ENCODE data around the gene NFIB.
A peak's percentile ranks its signal among the peaks of the same experiment; 100 is the strongest.

The NFIB gene

DNA sequence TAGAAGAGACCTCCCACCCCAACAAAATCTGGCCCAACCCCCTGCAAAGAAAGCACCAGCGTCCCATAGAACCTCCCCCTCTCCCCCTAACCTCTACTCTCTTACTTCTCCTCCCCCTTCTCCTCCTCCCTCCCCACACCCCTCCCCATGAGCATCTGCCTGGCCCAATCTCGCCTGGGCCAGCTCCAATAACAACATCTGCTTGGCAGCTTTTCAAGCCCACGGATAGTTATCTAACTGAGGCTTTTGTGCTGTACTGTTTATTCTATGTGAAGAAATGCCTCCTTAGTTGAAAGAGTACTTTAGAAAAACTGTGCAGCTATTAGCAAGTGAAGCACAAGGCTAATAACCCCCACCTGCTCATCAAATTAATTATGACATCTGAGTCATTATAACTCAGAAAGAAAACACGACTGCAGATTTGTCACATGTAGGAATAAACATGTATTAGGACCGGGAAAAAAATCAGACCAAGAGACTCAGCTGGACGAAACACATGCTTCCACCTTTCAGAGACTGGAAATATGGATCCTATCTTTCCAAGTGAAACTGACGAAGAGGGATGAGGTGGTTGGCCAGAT lies 42.8 kb downstream of the NFIB start:
- peak; percentile 95 for DNase-seq

DNA sequence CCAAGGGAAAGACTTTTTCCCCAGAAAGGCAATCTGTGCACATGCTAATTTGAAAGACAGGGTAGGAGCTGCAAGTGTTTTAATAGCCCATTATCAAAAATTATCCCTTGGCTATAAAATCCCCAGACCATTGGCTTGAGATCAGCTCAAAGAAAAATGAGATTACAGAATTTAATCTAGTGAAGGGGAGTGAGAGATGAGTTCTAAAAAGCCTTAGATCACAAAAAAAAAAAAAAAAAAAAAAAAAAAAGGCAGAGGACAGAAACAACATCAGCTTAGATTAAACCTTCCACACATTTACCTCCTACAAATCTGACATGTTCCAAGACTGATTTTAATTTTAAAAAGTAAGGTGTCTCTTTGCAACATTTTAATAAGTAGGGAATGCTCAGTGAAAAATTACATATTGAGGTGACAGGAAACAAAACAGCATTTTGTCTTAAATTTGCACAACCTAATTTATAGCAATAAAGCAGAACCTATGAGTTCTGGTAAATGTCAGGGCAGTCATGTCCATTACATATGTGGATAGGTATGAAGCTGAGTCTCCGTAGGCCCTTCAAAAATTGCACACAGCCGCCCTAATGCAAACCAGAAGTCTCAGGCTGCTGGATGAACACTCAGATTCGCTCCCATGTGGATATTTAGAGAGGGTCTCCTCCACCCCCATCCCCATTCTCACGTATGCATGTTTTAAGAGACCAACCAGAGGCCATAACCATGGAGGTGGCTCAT lies 43.4 kb downstream of the NFIB start:
- DNase-seq = peak; percentile 37

DNA sequence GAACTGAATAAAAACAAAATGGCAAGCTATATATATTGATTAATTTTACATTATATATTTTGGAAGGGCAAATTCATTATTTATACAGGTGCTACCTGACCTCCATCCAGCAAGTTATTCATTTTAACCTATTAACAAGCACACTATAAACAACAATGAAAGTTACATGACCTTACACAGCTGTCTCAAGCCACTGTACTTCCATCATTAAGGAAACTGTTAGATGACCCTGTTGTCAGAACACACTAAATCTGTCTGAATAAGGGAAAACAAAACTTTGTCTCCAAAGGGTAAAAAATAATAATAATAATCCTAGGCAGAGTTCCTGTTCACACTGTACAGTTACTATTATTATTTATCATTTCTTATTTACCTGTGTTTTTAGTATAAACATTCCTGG lies 44.0 kb downstream of the NFIB start:
- no peak for DNase-seq

- no peak for DNase-seq
These were observed 50.0 kb downstream of the NFIB start for GRCh38 chr9:14263707-14264483.

DNA sequence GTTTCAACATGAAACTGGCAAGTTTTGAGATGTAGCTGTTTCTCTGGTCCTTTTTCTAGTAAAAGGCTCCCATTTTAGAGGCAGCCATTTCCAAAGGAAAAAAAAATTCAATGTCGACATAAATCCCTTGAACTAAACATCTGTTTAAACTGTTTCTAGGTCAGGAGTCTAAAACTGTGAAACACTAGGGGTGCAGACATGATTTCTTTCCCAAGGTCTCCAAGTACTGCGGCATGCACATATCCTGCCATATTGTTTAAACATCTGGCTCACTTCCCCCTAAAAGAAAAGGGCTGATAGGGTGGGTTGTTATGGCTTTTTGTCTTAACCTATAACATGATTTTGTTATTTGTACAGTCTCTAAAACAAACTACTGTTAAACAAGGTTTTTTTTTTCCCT lies 51.1 kb downstream of the NFIB start:
- DNase-seq = no peak

DNA sequence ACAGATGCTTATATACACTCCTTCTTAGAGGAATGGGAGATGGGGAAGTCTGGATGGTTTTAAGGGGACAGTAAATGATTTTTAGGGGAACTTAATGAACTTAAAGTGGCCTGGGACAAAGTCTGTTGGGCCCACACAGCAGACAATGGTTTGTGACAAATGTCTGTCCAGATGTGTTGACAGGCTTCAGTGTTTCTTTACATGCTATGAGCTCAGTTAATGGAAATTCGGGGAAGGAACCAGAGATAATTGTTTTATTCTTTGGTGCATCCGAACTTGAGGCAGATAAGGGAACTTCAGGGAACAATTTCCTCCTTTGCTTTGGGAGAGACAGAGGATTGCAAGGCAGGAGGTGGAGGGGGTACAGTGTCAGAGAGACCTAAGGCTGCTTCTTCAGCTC lies 52.3 kb downstream of the NFIB start:
- DNase-seq = no peak

DNA sequence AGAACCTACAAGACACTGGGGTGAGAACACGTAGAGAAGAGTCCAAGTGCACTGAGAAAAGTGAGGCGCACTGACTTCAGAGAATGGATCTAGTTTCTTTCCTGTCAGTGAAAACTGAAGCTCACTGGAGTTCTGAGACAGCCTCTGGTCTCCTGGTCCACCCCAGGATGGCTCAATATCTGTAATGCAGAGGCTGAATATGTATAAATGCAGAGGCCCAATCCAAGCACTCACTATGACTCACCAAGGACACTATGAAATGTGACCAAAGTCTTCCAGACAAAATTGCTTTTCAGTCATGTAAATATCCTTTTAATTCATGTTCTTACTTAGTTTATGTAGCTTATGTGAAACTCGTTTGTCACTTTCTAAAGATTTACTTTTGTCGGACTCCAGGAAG lies 53.8 kb downstream of the NFIB start:
- no peak for DNase-seq

- DNase-seq = no peak
These were observed 55.2 kb downstream of the NFIB start for GRCh38 chr9:14258660-14259239.

GRCh38 chr9:14258156-14258555 lies 55.8 kb downstream of the NFIB start:
- no peak for DNase-seq

DNA sequence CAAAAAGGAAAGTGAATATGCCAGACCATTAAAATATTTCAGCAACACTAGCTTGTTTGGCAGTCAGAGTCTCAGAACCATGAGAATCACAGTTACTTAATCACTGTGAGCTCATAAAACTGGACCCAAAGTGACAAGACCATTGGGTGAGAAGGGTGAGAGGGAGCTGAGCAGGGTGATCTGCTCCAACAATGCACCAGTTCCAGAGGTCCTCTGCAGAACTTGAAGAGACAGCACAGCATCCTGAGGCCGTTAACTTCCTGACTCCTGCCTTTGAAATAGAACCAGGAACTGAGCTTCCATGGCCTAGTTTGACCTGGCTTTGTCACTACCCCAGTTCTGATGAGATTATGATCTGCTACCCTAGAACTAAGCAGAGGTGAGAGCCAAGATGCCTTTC lies 57.4 kb downstream of the NFIB start:
- DNase-seq = peak; percentile 22

DNA sequence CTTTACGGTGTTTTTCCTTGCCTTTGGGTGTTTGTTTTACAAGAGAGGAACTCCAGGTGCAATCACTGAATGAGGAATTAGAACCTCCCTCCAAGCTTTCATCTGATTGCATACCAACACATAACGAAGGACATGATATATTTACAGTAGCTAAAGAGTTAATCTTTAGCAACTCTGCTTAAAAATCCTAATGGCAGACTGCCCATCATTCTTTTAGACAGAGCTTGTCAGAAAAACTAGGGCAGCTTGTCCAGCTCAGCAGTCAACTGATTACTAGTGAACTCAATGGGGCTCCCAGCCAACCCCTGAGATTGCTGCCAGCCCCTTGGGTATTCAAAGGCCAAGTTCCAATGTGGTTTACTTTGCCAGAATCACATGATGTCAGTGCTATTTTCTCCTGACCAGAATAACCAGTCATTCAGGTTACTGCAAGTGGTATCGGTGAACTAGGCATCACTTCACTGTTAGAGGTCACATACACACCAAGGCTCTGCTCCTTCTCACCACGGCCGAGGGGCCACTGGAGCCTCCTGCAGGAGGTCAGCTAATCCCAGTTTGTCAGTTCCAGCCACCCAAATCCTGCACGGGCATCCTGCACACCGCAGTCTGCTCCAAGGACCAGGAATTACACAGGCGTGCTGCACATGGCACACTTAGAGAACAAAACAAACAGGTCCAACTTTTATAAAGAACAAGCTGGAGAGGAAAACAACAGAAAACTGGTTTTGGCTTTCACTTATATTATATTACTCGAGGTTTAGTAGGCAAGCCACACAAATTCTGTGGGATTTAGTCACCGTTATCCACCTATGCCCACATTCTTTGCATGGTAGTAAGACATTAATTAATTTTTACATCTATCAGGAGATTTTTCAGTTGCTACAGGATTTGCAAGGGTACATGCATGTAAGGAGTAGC lies 62.5 kb downstream of the NFIB start:
- no peak for DNase-seq

- no peak for DNase-seq
These were observed 63.2 kb downstream of the NFIB start for GRCh38 chr9:14250794-14251153.

DNA sequence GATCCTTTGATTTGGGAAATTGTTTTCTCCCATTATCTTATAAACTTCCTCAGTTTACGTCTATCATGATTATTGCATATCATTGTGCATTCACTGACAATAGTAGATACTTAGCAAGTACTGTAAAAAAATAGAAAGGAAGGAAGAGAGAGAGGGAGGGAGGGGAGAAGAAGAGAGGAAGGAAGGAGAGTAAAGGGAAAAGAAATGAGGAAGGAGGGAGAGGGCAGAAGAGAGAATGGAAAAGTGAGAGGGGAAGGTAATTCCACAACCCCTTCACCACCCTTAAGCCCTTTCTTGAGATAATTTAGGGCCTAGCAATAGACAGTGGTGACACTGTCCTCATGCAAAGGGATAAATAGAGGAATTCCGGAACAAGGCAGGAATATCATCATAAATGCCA lies 64.4 kb downstream of the NFIB start:
- DNase-seq = no peak

DNA sequence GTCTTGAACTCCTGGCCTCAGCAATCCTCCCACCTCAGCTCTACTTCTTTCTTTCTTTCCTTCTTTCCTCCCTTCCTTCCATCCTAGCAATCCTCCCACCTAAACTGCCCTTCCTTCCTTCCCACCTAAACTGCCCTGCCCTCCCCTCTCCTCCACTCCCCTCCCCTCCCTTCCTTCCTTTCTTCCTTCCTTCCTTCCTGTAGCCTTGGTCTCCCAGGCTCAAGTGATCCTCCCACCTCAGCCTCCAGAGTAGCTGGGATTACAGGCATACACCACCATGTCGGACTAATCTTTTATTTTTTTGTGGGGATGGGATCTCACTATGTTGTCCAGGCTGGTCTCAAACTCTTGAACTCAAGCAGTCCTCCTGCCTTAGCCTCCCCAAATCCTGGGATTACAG lies 65.8 kb downstream of the NFIB start:
- DNase-seq = no peak

DNA sequence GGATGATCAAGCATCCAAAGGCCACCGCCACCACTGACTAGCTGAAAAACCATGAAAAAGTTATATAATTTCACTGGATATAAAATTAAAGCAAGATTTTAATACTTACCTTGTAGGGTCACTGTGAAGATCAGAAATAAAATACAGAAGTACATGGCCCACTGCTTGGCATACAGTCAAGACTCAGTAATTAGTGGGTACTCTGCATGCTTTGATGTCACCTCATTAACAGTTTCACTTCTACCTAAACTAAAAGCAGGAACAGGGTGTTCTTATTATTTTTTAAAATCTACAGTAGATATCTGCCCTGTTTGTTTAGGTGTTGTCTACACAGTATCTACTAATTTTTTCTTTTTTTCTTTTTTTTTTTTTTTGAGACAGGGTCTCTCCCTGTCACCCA lies 66.4 kb downstream of the NFIB start:
- DNase-seq = no peak

DNA sequence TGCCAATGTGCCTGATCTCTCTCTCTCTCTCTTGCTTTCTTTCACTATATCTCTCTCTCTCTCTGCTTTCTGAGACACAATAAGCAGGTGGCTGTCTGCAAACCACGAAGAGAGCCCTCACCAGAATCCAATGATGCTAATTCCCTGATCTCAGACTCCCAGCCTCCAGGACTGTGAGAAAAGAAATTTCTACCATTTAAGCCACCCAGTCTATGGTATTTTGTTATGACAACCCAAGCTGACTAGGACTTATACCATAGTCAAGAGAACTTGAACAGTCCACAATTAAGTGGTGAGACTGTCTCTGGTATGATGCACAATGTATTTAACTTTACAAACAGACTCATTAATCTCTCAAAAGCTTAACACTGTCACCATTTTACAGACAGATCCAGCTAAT lies 67.0 kb downstream of the NFIB start:
- DNase-seq = peak; percentile 21

DNA sequence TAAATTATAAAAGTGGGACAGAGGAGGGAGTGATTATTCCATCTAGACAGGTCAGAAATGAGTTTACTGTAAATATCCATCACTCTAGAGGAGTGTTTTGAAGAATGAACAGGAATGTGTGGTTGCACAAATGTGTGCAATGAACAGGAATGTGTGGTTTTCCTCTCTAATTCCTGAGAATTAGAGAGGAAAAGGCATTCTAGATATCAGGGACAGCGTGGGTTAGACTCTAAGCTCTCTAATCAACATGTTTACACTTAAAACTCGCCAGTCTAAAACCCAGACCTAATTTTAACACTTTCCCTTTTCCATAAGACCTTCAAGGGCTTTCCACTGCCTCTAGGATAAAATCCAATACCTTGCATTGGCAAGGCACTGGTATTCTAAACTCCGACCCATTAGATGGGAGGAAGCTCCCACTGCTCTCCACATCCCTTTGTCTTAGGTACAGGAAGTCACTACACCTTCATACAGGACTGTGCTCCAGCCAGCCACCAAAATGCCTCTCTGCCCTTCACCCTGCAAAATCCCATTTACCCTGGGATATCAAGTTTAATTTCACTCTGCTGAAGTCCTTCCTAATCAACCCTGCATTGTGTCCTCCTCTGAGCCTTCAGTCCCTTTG lies 67.9 kb downstream of the NFIB start:
- DNase-seq = no peak

DNA sequence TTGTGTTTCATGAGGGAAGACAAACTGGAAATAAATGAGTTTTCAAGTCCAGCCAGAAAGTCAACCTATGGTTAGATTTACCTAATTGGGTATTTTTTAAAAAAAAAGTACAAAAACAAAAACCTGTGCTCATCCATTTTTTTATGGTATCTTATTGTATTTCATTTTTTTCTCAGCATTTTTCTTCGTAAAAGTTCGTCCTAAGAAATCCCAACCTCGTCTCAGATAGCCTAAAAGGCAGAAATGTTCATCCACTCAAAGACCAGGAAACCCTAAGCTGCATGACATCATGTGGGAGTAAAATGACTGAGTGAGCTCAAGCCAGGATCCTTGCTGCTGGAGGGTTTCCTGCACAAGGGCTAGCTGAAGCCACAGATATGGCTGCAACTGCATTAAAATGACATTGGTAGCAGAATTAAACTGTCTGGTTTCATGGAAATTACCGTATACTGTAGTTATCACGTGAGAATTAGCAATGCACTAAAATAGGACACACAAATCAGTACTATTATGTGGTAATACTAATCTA lies 70.4 kb downstream of the NFIB start:
- peak; percentile 32 for DNase-seq

DNA sequence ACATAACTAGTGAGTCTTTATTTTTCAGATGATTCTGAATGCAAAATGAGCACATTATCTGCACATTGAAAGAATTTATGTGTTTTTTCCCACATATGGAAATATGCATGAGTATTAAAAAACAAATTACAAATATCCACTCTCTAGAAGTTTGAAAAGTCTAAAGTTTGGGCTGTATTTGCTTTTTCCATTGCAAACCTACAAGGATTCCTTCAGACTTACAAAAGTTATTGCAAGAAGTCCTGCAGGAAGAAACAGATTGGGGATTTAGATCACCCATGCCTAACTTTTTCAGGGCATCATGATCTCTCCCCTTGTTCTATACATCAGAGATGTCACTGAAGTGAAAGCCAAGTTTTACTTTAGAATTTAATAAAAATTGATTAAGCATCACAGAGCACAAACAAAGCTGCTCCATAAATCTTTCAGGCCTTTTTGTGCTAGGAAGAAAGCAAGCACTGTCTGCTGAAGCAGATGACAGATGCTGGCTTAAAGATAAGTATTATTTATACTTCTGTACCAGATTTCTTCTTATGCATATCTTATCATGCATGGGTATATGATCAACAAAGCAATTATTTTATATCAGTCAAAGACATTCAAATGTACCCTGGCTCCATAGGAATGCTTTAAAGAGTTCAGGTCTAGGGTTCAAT lies 71.7 kb downstream of the NFIB start:
- no peak for DNase-seq

DNA sequence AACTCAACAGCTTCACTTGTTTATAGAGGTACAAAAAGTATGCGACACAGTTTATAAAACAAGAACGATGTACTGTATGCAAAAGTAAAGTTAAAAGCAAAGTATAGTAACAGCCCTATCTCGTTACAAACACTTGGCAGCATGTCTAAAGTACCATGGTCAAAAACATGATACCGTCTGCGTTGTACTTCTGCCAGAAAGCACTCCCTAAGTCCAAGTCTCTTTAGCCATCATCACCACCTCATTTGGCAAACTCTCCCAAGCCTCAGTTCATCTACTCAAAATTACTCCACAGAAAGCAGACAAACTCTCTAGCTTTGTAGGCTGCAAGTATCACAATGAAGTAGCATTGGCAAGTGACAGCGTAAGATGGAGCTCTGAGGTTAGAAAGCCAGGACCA lies 73.4 kb downstream of the NFIB start:
- no peak for DNase-seq

- DNase-seq = no peak
These were observed 75.4 kb downstream of the NFIB start for GRCh38 chr9:14238518-14238917.

GRCh38 chr9:14238079-14238478 lies 75.9 kb downstream of the NFIB start:
- DNase-seq = no peak
